ENCODE measurements around the gene TRIM27. TPM values are rescaled to one million over a fixed set of nuclear protein-coding genes. Genes with fewer than 3 reads are reported as not detected.
A peak's percentile ranks its signal among the peaks of the same experiment; 100 is the strongest.

Gene TRIM27
- total and polyA plus RNA-seq, 4 donors, result 34.8 to 81.9 (median 46.1) TPM

GRCh38 chr6:28896505-28897368 lies 27.0 kb downstream of the TRIM27 start:
- no peaks in the 10 kb centered on the region for H3K9me3 ChIP-seq (ENCODE audit: control insufficient read depth in 4 of 4, insufficient read depth in 3 of 4, low read length in 3 of 4)
- DNase-seq, result peak; percentile 76 to 88 (median 86)
- ATAC-seq (ENCODE audit: insufficient read depth, low FRiP score), result peak; percentile 21
- no peaks in the 10 kb centered on the region for H3K27me3 ChIP-seq (ENCODE audit: control insufficient read depth in 3 of 3, insufficient read depth in 3 of 3, low read length in 2 of 3)
- H3K27ac ChIP-seq (ENCODE audit: low read depth in 1 of 2, low read length in 1 of 2), result peak overlapping the region; percentile 98 to 99
- peak overlapping the region; percentile 99 to 100 for H3K9ac ChIP-seq (ENCODE audit: insufficient read depth in 1 of 2, low read length in 2 of 2)
- TF ChIP-seq CTCF (IDR thresholded peaks at IDR 0.05; ENCODE audit: control extremely low read depth, extremely low read depth), result no peak
- H3K36me3 ChIP-seq (ENCODE audit: control insufficient read depth in 4 of 4, insufficient read depth in 4 of 4, low read length in 4 of 4), result peaks cover 2 to 14% (median 12%) of the 10 kb centered on the region in 4 donors
- H3K4me1 ChIP-seq (ENCODE audit: control insufficient read depth in 5 of 5, insufficient read depth in 5 of 5, low read length in 5 of 5), result peaks cover 0 to 6% (median 0%) of the 10 kb centered on the region in 5 donors
- peak overlapping the region; percentile 59 for H3K4me3 ChIP-seq
- WGBS, 2 donors, result 0% methylated on average over 41 of the region's 41 CpGs

DNA sequence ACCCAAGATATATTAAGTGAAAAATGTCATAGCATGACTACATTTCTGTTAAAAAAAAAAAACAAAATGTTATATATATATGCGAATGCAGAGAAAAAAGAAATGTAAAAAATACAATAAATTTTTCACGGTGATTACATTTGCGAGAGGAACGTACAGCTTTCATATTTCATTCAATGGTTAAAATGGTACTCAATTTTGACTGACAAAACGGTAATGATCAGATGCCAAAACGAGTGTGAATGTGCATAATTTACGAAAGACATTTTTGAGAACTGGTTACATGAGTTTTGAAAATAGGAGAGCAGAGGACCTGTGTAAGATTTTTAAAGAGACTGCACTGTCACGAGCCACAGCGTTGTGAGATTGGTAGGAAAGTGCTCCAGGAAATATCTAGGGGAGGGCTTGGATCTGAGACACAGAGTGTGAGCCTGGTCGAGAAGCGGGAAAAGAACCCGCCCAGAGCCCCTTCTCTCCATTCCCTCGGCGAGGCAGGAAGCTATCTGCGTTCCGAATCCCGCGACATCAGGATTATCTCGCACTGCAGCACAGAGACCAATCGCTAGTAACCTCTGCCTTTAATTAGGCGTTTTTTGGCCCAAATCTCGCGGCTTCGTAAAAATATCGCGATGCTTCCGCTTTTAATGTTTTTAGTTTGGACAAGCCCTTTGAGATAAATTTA lies 28.5 kb downstream of the TRIM27 start:
- WGBS, 2 donors, result 11% methylated on average over 27 of the region's 27 CpGs

GRCh38 chr6:28893172-28893799 lies 30.5 kb downstream of the TRIM27 start:
- 84 to 91% methylated on average over 9 of the region's 9 CpGs for WGBS, 2 donors
- no peak for DNase-seq
- no peaks in the 10 kb centered on the region for H3K9me3 ChIP-seq (ENCODE audit: control insufficient read depth in 4 of 4, insufficient read depth in 3 of 4, low read length in 3 of 4)
- H3K36me3 ChIP-seq (ENCODE audit: control insufficient read depth in 4 of 4, insufficient read depth in 4 of 4, low read length in 4 of 4), result no peaks in the 10 kb centered on the region
- H3K4me1 ChIP-seq (ENCODE audit: control insufficient read depth in 5 of 5, insufficient read depth in 5 of 5, low read length in 5 of 5), result peaks cover 0 to 6% (median 0%) of the 10 kb centered on the region in 5 donors
- no peak overlapping the region for H3K27ac ChIP-seq (ENCODE audit: low read depth in 1 of 2, low read length in 1 of 2)
- no peak overlapping the region for H3K9ac ChIP-seq (ENCODE audit: insufficient read depth in 1 of 2, low read length in 2 of 2)
- ATAC-seq (ENCODE audit: insufficient read depth, low FRiP score), result no peak
- H3K27me3 ChIP-seq (ENCODE audit: control insufficient read depth in 3 of 3, insufficient read depth in 3 of 3, low read length in 2 of 3), result no peaks in the 10 kb centered on the region
- no peak overlapping the region for H3K4me3 ChIP-seq
- TF ChIP-seq CTCF (IDR thresholded peaks at IDR 0.05; ENCODE audit: control extremely low read depth, extremely low read depth), result no peak

More for the DNA sequence above, 28.5 kb downstream of the TRIM27 start:
- Histone ChIP-seq H3K9ac (ENCODE audit: insufficient read depth in 1 of 2, low read length in 2 of 2) (peak overlapping the region; percentile 99 to 100), H3K36me3 (ENCODE audit: control insufficient read depth in 4 of 4, insufficient read depth in 4 of 4, low read length in 4 of 4) (peaks cover 0 to 3% (median 0%) of the 10 kb centered on the region in 4 donors), H3K27ac (ENCODE audit: low read depth in 1 of 2, low read length in 1 of 2) (peak overlapping the region; percentile 98 to 99), H3K9me3 (ENCODE audit: control insufficient read depth in 4 of 4, insufficient read depth in 3 of 4, low read length in 3 of 4) (no peaks in the 10 kb centered on the region), H3K4me3 (peak overlapping the region; percentile 63), H3K27me3 (ENCODE audit: control insufficient read depth in 3 of 3, insufficient read depth in 3 of 3, low read length in 2 of 3) (no peaks in the 10 kb centered on the region), H3K4me1 (ENCODE audit: control insufficient read depth in 5 of 5, insufficient read depth in 5 of 5, low read length in 5 of 5) (peaks cover 0 to 6% (median 0%) of the 10 kb centered on the region in 5 donors)
- no peak for TF ChIP-seq CTCF (IDR thresholded peaks at IDR 0.05; ENCODE audit: control extremely low read depth, extremely low read depth)
- DNase-seq, result peak; percentile 98 to 100 (median 99)
- peak; percentile 86 for ATAC-seq (ENCODE audit: insufficient read depth, low FRiP score)
